GM08714 (cell line): ENCODE measurements around the gene COX10.

ENCODE experiments used
- H3K4me3 ChIP-seq: fragments of 200-500 bp; sonication (Bioruptor generic); 2 replicates; pipeline ENCODE4 v1.5.1; 2014; ENCODE audit warnings: mild to moderate bottlenecking, low read length, inconsistent platforms
- ZNF274 ChIP-seq: IDR thresholded peaks from 2 replicates; pipeline ENCODE4 v1.6.1; 2012; ENCODE audit warnings: mild to moderate bottlenecking, low read depth, low read length

Gene COX10

GRCh38 chr17:14092808-14093207 is 23.5 kb downstream of the COX10 start:
- H3K4me3 ChIP-seq = no peak overlapping the region
- TF ChIP-seq ZNF274 = no peak

DNA sequence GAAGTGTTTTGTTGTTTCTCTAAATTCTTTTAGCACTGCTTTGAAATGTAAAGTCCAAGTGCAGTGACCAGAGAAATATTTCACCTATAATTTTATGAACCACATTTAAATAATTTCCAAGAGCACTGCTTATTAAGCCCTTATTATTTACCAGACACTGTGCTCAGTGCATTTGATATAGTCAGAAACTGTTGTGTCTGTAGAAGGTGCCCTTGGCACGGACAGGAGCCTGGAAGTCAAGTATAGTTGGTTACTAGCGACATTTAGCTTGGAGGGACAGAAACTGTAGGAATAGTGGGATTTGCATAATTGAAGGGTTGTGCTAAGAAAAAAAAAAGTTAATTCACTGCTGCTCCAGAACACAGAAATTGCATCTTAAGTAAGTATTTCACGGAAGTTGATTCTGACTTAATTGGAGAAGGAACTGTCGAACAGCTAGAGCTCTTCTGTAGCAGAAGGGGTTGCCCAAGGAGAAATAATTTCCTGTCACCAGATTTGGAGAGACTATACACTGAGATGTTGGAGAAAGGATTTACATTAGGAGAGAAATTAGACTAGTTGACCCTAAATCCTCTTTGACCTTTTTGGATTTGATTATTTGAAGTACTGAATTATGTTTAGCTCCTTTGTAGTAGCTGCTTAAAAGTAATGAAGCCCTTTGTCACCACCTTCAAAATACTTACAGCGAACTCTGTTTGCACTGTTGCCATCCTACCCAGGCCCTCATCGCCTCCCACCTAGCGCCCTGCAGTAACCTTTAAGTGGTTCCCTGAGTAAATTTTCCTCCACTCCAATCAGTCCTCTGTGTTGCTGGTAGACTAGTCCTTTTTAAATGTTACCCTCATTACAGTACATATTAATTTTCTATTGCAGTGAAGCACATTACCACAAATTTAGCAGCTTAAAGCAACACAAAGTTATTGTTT is 25.6 kb downstream of the COX10 start:
- no peak for TF ChIP-seq ZNF274

GRCh38 chr17:14095631-14096030 is 26.3 kb downstream of the COX10 start:
- TF ChIP-seq ZNF274 = no peak
- no peak overlapping the region for H3K4me3 ChIP-seq

More for the DNA sequence above, 25.6 kb downstream of the COX10 start:
- no peak overlapping the region for H3K4me3 ChIP-seq

DNA sequence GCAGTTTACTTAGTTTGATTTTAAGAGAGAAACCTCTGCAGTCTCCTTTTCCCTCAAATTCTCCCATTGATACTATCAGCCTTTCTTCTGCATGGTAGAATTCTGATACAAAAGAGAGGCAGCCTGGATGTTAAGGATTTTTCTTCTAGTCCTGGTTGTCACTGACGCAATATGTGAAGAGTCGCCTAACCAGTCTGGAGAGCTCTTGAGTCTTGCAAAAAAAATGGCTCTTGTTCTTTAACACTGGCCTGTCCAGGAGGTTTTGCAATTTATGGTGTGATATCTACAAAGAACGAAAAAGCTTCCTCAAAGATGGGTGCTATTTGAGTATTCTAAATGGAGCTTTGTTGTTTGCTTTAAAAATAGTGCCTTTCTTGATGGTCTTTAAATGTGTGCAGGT is 28.9 kb downstream of the COX10 start:
- no peak for TF ChIP-seq ZNF274
- H3K4me3 ChIP-seq = no peak overlapping the region

DNA sequence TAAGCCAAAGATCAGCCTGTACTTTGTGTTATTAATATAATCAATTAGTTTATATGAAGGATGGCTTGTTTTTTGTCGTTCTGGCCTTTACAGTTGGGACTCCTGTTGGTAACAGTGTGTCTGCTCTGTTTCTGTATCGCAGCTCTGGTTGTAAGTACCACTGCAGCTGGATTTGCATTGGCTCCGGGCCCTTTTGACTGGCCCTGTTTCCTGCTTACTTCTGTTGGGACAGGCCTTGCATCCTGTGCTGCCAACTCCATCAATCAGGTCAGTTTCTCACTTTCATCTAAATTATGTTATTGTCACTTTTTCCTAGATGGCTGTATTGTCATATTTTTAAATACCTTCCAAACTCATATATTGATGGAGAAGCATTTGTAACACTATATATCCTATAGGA is 32.7 kb downstream of the COX10 start:
- no peak for TF ChIP-seq ZNF274
- H3K4me3 ChIP-seq = no peak overlapping the region

- H3K4me3 ChIP-seq = no peak overlapping the region
- no peak for TF ChIP-seq ZNF274
Measured at GRCh38 chr17:14103836-14104235, 34.5 kb downstream of the COX10 start.

- no peak overlapping the region for H3K4me3 ChIP-seq
- no peak for TF ChIP-seq ZNF274
Measured at GRCh38 chr17:14104734-14105133, 35.4 kb downstream of the COX10 start.

DNA sequence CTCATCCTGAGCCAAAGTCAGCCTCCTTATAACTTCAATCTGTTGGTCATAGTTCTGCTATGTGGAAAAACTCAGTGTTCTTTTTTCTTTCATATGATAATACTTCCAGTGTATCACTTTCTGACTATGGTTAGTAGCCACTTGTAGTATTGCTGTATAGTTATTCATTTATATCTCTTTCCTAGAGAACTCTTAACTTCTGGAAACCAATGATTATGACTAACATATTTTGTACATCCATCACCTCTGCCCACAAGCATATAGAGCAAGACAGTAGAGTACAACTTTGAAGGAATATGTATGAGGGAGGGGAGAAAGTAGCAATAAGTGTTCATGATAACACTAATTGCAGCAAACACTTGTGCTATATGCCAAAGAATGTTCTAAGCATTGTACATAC is 38.6 kb downstream of the COX10 start:
- no peak for TF ChIP-seq ZNF274

GRCh38 chr17:14112407-14112806 is 43.1 kb downstream of the COX10 start:
- H3K4me3 ChIP-seq = no peak overlapping the region

More for the DNA sequence above, 38.6 kb downstream of the COX10 start:
- H3K4me3 ChIP-seq = no peak overlapping the region

DNA sequence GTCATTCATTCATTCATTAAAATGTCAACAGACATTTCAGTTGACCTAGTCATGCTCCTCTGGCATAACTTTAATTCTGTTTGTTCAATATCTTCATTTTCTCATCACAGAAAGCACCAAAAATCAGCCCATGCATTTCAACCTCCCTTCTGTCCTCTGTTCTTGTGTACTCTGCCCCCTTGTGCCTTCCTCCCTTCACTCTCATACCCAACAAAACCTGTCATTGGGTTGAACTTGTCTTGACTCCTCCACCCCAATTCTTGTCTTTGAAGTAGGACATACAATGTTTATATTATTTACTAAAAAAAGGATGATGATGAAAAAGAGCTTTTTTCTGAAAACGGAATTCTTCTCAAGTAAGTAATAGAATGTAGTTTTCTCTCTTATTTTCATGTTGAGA is 43.8 kb downstream of the COX10 start:
- TF ChIP-seq ZNF274 = no peak
- no peak overlapping the region for H3K4me3 ChIP-seq

More at GRCh38 chr17:14112407-14112806, 43.1 kb downstream of the COX10 start:
- TF ChIP-seq ZNF274 = no peak

GRCh38 chr17:14116263-14117024 is 47.1 kb downstream of the COX10 start:
- no peak overlapping the region for H3K4me3 ChIP-seq
- TF ChIP-seq ZNF274 = no peak

GRCh38 chr17:14118951-14119350 is 49.6 kb downstream of the COX10 start:
- TF ChIP-seq ZNF274 = no peak
- H3K4me3 ChIP-seq = no peak overlapping the region

DNA sequence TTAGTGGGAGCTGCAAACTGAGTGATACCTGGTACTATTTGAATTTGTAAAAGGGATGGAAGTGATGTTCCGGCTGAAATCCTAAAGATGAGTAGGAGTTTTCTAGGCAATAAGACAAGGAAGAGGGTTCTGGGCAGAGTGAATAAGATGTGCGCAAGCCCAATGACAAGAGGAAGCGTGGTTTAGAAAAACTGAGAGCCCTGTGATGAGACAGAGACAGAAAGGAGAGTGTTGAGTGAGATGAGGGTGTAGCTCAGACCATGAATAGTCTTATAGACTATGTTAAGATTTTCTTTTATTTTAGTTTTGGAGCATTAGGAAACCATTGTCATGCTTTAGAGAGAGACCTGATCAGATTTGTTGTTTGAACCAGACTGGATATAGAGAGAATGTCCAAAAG is 50.2 kb downstream of the COX10 start:
- no peak for TF ChIP-seq ZNF274
- H3K4me3 ChIP-seq = no peak overlapping the region

GRCh38 chr17:14121952-14122351 is 52.6 kb downstream of the COX10 start:
- no peak for TF ChIP-seq ZNF274
- no peak overlapping the region for H3K4me3 ChIP-seq
